Rectal smooth muscle tissue (tissue), 1 donor: Measurements from ENCODE around the gene PKD1L1.

ENCODE experiments used
- H3K27ac ChIP-seq: one replicate; pipeline ENCODE4 v1.7.0; 2013; ENCODE audit warnings: low read depth, low read length, inconsistent platforms
- H3K27me3 ChIP-seq: one replicate; pipeline ENCODE4 v1.7.0; 2013; ENCODE audit warnings: low read length; ENCODE audit not compliant: control insufficient read depth, insufficient read depth
- H3K36me3 ChIP-seq: one replicate; pipeline ENCODE4 v1.7.0; 2013; ENCODE audit warnings: low read length; ENCODE audit not compliant: control insufficient read depth, insufficient read depth
- H3K4me1 ChIP-seq: one replicate; pipeline ENCODE4 v1.7.0; 2013; ENCODE audit warnings: low read length; ENCODE audit not compliant: control insufficient read depth, insufficient read depth
- H3K4me3 ChIP-seq: one replicate; pipeline ENCODE4 v1.7.0; 2013; ENCODE audit warnings: low read length
- H3K9ac ChIP-seq: one replicate; pipeline ENCODE4 v1.7.0; 2013; ENCODE audit warnings: low read length

Gene PKD1L1

DNA sequence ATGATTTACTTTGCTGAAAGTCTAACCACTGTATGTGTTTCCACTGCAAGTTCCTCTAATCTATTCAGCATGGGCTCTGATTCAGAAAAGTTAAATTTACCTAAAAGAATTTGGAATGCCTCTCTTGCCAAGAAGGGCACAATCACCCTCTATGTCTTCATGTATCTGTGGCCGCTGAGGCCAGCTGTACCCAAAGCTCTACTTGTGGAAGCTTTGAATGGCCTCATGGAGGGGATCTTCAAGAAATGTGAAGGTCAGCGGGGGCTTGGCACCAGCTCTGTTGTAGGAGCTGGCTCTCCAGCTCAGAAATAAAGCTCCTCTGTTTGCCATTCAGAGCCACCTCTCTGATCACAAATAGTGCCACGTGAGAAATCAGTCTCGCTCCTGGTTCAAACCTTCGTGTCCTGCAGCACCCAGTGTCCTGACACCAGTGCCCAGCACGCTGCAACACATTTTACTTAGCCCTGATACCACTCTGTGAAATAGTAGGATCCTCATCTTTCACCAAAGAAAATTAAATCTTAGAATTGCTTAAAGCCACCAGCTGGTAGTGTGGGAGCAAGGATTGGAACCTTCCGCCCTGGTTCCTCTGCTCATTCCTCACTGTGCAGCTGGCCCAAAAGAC lies 61.1 kb downstream of the PKD1L1 start:
- H3K36me3 ChIP-seq, result no peaks in the 10 kb centered on the region
- H3K27me3 ChIP-seq, result no peaks in the 10 kb centered on the region
- no peaks in the 10 kb centered on the region for H3K4me1 ChIP-seq
- no peak overlapping the region for H3K4me3 ChIP-seq
- H3K27ac ChIP-seq, result no peak overlapping the region
- no peak overlapping the region for H3K9ac ChIP-seq

DNA sequence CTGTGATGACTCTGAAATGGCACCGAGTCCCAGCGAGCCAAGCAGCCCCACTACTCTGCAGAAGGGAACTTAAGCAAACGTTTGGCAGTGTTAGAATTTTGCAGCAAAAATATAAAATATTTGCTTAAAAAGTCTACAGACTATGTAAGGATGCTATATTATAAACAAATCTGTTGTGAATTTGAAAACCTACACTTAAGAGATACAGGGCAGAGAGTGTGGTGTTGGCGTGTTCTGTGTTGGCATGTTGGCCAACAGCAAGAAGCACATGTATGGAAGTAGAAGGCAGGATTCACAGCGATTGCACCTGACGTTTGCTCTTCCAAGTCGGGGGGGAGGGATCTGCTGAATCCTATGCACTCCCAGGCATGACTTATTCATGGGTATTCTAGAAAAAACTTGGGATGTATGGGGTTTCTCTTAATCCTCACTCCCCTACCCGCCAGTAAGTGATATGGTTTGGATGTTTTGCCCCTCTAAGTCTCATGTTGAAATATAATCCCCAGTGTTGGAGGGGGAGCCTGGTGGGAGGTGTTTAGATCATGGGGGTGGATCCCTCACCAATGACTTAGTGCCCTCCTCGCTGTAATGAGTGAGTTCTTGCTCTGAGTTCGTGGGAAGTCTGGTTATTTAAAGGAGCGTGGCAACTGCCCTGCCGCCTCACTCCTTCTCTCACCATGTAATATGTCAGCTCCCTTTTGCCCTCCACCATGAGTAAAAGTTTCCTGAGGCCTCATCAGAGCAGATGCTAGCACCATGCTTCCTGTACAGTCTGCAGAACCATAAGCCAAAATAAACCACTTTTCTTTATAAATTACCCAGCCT lies 62.1 kb downstream of the PKD1L1 start:
- H3K9ac ChIP-seq, result no peak overlapping the region
- no peak overlapping the region for H3K27ac ChIP-seq
- no peaks in the 10 kb centered on the region for H3K4me1 ChIP-seq
- H3K36me3 ChIP-seq, result no peaks in the 10 kb centered on the region
- H3K27me3 ChIP-seq, result no peaks in the 10 kb centered on the region
- no peak overlapping the region for H3K4me3 ChIP-seq

DNA sequence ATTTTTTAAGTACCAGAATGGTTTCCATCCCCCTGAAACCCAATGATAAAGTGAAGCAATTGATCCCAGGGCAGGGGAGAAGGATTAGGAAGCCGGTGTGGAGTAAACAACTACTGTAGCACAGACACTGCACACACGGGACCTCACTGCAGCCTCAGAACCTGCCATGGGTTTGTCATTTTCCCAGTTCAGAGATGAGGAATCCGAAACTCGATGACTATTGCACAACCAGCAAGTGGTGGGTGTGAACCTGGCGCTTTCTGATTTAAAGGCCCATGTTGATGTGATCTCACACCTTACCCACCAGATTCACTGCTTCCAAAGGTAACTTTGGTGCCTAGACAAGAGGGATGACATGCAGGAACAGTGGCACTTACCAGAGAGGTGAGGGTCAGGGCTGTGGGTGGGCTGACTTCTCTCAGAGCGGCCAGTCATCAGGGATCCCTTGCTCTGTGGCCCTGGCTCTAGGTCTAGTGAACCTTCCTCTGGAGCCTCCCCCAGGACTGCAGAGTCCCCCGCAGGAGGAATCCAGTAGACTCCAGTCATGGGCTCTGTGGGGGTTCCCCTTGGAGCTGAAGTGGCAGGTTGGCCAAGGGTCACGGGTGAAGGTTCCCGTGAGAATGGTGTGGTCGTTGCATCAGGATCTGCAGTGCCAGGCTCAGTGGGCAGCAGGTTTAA lies 62.8 kb downstream of the PKD1L1 start:
- H3K36me3 ChIP-seq, result no peaks in the 10 kb centered on the region
- no peaks in the 10 kb centered on the region for H3K27me3 ChIP-seq
- no peak overlapping the region for H3K9ac ChIP-seq
- no peaks in the 10 kb centered on the region for H3K4me1 ChIP-seq
- no peak overlapping the region for H3K4me3 ChIP-seq
- H3K27ac ChIP-seq, result no peak overlapping the region

DNA sequence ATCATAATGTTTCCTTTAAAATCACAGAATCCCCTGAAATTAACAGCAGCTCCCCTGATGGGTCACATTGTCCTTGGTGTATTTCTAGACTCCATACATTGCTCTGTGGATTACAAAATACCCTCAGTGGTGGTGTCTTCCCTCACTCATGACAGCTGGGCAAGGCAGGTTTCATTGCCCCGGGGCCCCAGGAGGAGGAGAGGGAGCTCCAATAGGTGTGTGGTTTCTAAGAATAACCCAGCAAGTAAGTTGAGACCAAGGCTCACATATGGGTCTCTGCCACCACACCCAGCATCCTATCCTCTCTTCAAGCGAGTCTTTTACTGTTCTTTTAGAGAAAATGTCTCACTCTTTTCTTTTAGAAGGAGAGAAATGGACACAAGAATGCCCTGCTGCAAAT lies 63.6 kb downstream of the PKD1L1 start:
- no peaks in the 10 kb centered on the region for H3K4me1 ChIP-seq
- H3K9ac ChIP-seq, result no peak overlapping the region
- no peak overlapping the region for H3K4me3 ChIP-seq
- H3K27ac ChIP-seq, result no peak overlapping the region
- no peaks in the 10 kb centered on the region for H3K36me3 ChIP-seq
- no peaks in the 10 kb centered on the region for H3K27me3 ChIP-seq

DNA sequence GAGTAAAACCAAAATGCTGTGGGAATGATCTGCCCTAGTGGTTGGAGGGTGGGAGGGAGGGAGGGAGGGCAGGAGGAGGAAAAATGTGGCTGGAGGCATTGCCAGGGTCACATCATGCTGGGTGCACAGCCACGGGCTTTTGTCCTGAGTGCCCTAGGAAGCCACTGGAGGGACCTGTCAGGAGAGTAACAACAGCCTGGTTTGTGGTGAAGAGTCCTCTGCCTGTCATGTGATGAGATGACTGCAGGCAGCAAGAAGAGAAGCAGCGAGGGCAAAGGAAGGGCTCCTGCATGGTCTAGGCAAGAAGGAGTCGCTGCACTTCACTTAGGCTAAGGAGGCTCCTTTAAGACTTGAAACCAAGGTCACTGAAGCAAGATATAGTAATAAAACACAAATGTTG lies 65.6 kb downstream of the PKD1L1 start:
- H3K4me3 ChIP-seq, result no peak overlapping the region
- no peak overlapping the region for H3K9ac ChIP-seq
- no peak overlapping the region for H3K27ac ChIP-seq
- no peaks in the 10 kb centered on the region for H3K36me3 ChIP-seq
- no peaks in the 10 kb centered on the region for H3K27me3 ChIP-seq
- no peaks in the 10 kb centered on the region for H3K4me1 ChIP-seq

DNA sequence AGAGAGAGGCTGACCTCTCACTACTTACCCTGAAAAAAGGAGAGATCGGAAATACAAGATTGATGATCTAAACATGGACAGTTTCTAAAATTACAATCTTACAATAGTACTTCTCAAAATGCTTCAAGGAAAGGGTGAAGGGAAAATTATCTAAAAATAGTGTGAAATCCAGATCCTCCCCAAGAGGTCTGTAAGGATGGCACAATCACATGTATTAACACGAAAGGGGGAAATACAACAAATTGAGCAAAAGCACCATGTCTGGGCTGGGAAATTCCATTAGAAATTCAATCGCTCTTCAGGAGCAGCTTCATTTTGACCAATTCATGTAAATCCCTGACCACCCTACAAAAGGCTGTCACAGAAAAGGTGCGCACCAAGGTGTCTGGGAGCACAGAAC lies 67.0 kb downstream of the PKD1L1 start:
- no peak overlapping the region for H3K4me3 ChIP-seq
- H3K36me3 ChIP-seq, result no peaks in the 10 kb centered on the region
- H3K4me1 ChIP-seq, result no peaks in the 10 kb centered on the region

DNA sequence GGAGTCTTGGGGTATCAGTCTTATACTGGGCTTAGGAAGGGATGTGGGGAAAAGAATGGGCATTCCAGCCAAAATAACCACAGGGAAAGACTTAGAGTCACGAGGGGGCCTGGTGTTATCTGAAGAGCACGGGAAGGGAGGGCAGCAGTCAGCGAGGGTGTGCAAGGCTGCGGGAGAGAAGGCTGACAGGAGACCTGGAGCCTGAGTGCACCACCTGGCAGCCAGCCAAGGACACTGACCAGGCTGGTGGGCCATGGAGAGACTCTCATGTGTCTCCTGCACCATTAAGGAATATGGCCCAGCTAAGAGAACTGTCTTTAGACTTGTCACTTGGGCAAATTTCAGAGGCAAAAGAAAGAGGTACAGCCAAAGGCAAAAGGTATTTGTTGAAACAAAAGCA lies 69.6 kb downstream of the PKD1L1 start:
- Histone ChIP-seq H3K36me3 (no peaks in the 10 kb centered on the region), H3K4me3 (no peak overlapping the region), H3K9ac (no peak overlapping the region), H3K27ac (no peak overlapping the region), H3K27me3 (no peaks in the 10 kb centered on the region), H3K4me1 (no peaks in the 10 kb centered on the region)

More for the DNA sequence above, 67.0 kb downstream of the PKD1L1 start:
- Histone ChIP-seq H3K27me3 (no peaks in the 10 kb centered on the region), H3K9ac (no peak overlapping the region), H3K27ac (no peak overlapping the region)

DNA sequence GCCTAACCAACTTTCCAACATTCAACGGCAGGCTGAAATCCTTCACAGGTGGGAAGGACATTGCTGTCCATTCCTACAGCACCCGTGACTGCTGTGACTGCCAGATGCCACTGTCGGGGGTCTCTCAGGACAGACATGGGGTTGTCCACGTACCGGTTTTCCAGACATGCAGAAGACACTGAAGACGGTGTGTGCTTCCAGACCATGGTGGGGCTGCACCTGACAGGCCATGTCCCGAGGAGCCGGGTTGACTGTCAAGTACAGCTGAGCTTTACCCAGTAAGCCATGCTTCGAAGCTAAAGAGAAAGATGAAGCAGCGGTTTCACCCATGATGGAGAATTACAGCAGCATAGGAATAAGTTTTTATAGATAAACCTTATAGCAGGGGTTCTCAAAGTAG lies 70.9 kb downstream of the PKD1L1 start:
- H3K36me3 ChIP-seq, result no peaks in the 10 kb centered on the region
- H3K27me3 ChIP-seq, result no peaks in the 10 kb centered on the region
- H3K4me3 ChIP-seq, result no peak overlapping the region
- no peak overlapping the region for H3K27ac ChIP-seq
- H3K9ac ChIP-seq, result no peak overlapping the region
- H3K4me1 ChIP-seq, result no peaks in the 10 kb centered on the region

DNA sequence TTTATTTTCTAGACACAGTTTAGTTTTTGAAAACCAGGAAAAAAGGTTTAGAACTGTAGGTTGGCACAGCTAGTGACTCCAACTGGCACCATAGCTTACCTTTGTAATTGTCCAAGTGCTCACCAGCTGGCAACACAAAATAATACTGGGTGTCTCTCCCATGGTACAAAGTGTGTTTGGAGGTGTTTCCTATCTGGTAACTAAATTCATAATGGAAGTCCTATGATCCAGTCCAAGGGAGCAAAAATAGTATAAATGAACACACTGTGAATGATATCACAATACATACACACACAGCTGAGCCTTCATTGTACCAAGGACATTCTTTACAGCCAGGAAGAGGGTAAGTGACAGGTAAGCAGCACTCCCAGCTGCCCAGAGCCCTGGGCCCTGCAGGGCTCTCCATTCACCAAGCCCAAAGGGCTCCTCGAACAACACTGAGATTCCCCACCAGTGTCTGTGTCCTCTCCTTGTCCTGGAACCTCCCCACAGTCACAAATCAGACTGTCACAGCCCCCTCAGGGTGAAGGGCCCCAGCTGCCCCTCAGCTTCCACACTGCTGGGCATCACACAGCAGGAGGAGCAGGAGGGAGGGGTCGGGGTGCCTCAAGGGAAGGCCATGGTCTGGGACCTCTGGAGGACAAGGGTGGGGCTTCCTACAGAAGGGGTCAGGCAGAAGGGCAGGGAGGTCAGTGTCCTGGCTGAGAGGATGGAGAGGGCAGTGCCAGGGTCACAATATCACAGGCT lies 72.1 kb downstream of the PKD1L1 start:
- no peak overlapping the region for H3K4me3 ChIP-seq
- no peaks in the 10 kb centered on the region for H3K27me3 ChIP-seq
- no peaks in the 10 kb centered on the region for H3K4me1 ChIP-seq
- no peaks in the 10 kb centered on the region for H3K36me3 ChIP-seq
- no peak overlapping the region for H3K9ac ChIP-seq
- no peak overlapping the region for H3K27ac ChIP-seq

DNA sequence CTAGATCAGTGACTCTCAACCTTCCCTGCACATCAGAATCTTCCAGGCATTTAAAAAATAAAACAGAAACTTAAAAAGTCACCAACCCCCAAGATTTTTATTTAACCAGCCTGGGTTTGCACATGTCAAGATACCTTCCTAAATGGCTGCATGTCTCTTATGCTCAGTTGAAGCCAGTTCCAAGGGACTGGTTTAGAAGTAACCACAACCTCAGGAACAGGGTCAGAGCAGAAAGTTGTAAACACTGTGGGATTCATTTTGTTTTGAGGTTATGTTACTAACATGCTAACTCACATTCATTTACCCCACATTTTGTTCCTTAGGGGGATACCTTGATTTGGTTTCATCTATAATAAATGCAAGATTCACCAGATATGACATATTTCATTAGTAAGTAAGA lies 72.9 kb downstream of the PKD1L1 start:
- Histone ChIP-seq H3K27ac (no peak overlapping the region), H3K36me3 (no peaks in the 10 kb centered on the region), H3K4me1 (no peaks in the 10 kb centered on the region), H3K9ac (no peak overlapping the region), H3K27me3 (no peaks in the 10 kb centered on the region), H3K4me3 (no peak overlapping the region)

DNA sequence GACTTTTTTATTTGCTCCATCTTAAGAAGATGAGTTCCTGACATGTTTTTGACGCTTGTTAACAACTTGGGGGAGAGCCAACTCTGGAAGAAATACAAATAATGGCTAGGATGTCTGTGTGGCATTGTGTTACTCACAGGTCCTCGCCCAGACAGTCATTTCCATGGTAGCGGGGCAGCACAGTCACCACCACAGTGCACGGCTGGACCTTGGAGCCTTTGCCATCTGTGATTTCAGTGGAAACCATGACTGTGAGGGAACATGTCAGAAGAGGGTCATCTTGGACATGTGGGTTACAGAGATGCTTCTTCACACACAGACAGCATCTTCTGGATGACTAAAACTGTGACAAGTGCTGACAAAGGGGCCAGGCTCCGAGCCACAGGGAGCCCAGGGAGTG lies 74.5 kb downstream of the PKD1L1 start:
- H3K27ac ChIP-seq, result no peak overlapping the region
- H3K9ac ChIP-seq, result no peak overlapping the region
- no peaks in the 10 kb centered on the region for H3K36me3 ChIP-seq
- H3K4me1 ChIP-seq, result no peaks in the 10 kb centered on the region
- no peak overlapping the region for H3K4me3 ChIP-seq
- H3K27me3 ChIP-seq, result no peaks in the 10 kb centered on the region

DNA sequence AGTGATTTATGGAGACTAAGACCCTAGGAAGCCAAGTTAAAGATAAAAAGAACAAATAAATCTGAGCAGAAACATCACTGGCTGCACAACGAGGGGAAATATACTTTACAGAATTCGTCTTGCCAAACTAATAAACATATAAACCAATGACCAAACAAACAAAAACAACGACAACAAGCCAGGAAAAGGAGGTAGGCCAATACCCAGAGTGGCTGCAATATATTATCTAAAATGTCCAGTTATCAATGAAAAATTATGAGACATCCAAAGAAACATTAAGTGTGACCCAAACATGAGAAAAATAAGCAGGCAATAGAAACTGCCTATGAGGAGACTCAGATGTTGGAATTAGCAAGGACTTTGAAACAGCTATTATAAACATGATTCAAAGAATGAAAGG lies 81.0 kb downstream of the PKD1L1 start:
- no peak overlapping the region for H3K9ac ChIP-seq
- no peaks in the 10 kb centered on the region for H3K36me3 ChIP-seq
- no peaks in the 10 kb centered on the region for H3K4me1 ChIP-seq
- no peaks in the 10 kb centered on the region for H3K27me3 ChIP-seq
- no peak overlapping the region for H3K4me3 ChIP-seq
- no peak overlapping the region for H3K27ac ChIP-seq
